B cell (primary cell): Measurements from ENCODE around the gene SNRPE. TPM values are rescaled to one million over a fixed set of nuclear protein-coding genes. Genes with fewer than 3 reads are reported as not detected.

Source experiments
- ATAC-seq: fragments of 200-7000 bp; cut with Tn5 transposase; one replicate; pipeline ENCODE4 v1.10.0; 2021; ENCODE audit warnings: low read depth, mild to moderate bottlenecking, moderate number of reproducible peaks, moderate library complexity
- CTCF ChIA-PET: fragments of 350-600 bp; sonication (Branson Sonifier 250); formaldehyde crosslinking; loops from one replicate; lab custom pipeline; 2021; ENCODE audit warnings: antibody characterized with exemption, inconsistent platforms; lab: Charles Lee
- POLR2A ChIA-PET: fragments of 350-600 bp; sonication (Branson Sonifier 250); formaldehyde crosslinking; loops from one replicate; lab custom pipeline; 2021; ENCODE audit warnings: antibody characterized with exemption; lab: Charles Lee
- DNase-seq: peaks from one replicate; pipeline ENCODE4 v3.0.0; 2013
- H2AFZ ChIP-seq: 2 replicates; pipeline ENCODE4 v1.6.1; 2012; ENCODE audit warnings: mild to moderate bottlenecking, low read depth, low read length; ENCODE audit not compliant: insufficient read depth, poor library complexity, severe bottlenecking
- H3K27ac ChIP-seq, 2 donors: 1 replicate in 1 of 2; 2 replicates in 1 of 2; pipeline ENCODE4 v1.5.1; 2012 to 2013; ENCODE audit warnings: low read length in 2 of 2, mild to moderate bottlenecking in 2 of 2, moderate library complexity in 1 of 2
- H3K27me3 ChIP-seq, 4 experiments: fragments of 200-600 bp in 1 of 4; sonication (generic) in 1 of 4; replicated peaks in 1 of 4; 1 replicate in 2 of 4; 2 replicates in 2 of 4; pipeline versions ENCODE4 v1.6.1 to v1.7.0; 2013 to 2016; ENCODE audit warnings: low read length in 3 of 4, mild to moderate bottlenecking in 2 of 4, mixed read lengths in 1 of 4, moderate library complexity in 1 of 4; ENCODE audit not compliant: insufficient read depth in 4 of 4, control insufficient read depth in 3 of 4; ENCODE audit errors: control extremely low read depth in 1 of 4
- H3K36me3 ChIP-seq, 2 experiments: replicated peaks in 1 of 2; 1 replicate in 1 of 2; 2 replicates in 1 of 2; pipeline versions ENCODE4 v1.6.1 to v1.7.1; 2013; ENCODE audit warnings: low read length in 1 of 2; ENCODE audit not compliant: insufficient read depth in 2 of 2, control insufficient read depth in 1 of 2; ENCODE audit errors: control extremely low read depth in 1 of 2, extremely low read depth in 1 of 2
- H3K4me1 ChIP-seq, 2 donors: fragments of 200-600 bp in 1 of 2; sonication (generic) in 1 of 2; 1 replicate in 1 of 2; 2 replicates in 1 of 2; pipeline versions ENCODE4 v1.5.1 to v1.6.1; 2013 to 2017; ENCODE audit warnings: low read length in 2 of 2; ENCODE audit not compliant: control insufficient read depth in 2 of 2, insufficient read depth in 2 of 2
- H3K4me2 ChIP-seq: replicated peaks from 2 replicates; pipeline ENCODE3; 2012; ENCODE audit warnings: mild to moderate bottlenecking, low read depth, low read length; ENCODE audit not compliant: poor library complexity, severe bottlenecking
- H3K4me3 ChIP-seq, 5 experiments: fragments of 200-600 bp in 1 of 5; sonication (generic) in 1 of 5; 1 replicate in 3 of 5; 2 replicates in 2 of 5; pipeline versions ENCODE4 v1.5.1 to v1.7.0; 2011 to 2016; ENCODE audit warnings: low read length in 4 of 5, mild to moderate bottlenecking in 4 of 5, low read depth in 2 of 5, control low read depth in 1 of 5, moderate library complexity in 1 of 5; ENCODE audit not compliant: insufficient read depth in 1 of 5; ENCODE audit errors: control extremely low read depth in 1 of 5, extremely low read depth in 1 of 5
- H3K79me2 ChIP-seq: fragments of 200-600 bp; sonication (generic); one replicate; pipeline ENCODE4 v1.6.0; 2016; ENCODE audit warnings: low read length; ENCODE audit not compliant: control insufficient read depth, insufficient read depth
- H3K9ac ChIP-seq: fragments of 200-600 bp; sonication (generic); 2 replicates; pipeline ENCODE4 v1.6.1; 2017; ENCODE audit warnings: mild to moderate bottlenecking, low read length, moderate library complexity
- H3K9me3 ChIP-seq, 3 donors: one replicate each; pipeline versions ENCODE4 v1.6.1 to v1.7.1; 2013; ENCODE audit warnings: low read length in 2 of 3; ENCODE audit not compliant: control insufficient read depth in 2 of 3, insufficient read depth in 1 of 3; ENCODE audit errors: control extremely low read depth in 1 of 3
- H4K20me1 ChIP-seq: 2 replicates; pipeline ENCODE4 v1.6.0; 2012; ENCODE audit warnings: mild to moderate bottlenecking, low read length; ENCODE audit not compliant: insufficient read depth, control insufficient read depth, poor library complexity, severe bottlenecking
- H3K27ac Mint-ChIP-seq: one replicate; pipeline ENCODE4 v1.8.0; 2021; ENCODE audit warnings: mixed read lengths
- H3K27me3 Mint-ChIP-seq: one replicate; pipeline ENCODE4 v1.8.0; 2021; ENCODE audit warnings: mixed read lengths
- H3K4me1 Mint-ChIP-seq: one replicate; pipeline ENCODE4 v1.8.0; 2021; ENCODE audit warnings: mixed read lengths
- H3K4me3 Mint-ChIP-seq: one replicate; pipeline ENCODE4 v1.8.0; 2021; ENCODE audit warnings: mixed read lengths
- H3K9me3 Mint-ChIP-seq: one replicate; pipeline ENCODE4 v1.8.0; 2022; ENCODE audit warnings: mixed read lengths; ENCODE audit not compliant: insufficient read depth
- CTCF ChIP-seq: fragments of 200-600 bp; IDR thresholded peaks from one replicate; pipeline ENCODE4 v1.8.0; 2022; ENCODE audit warnings: antibody characterized with exemption, mild to moderate bottlenecking
- EZH2 ChIP-seq: IDR thresholded peaks from 2 replicates; pipeline ENCODE4 v1.6.1; 2012; ENCODE audit warnings: borderline replicate concordance, low read depth, mild to moderate bottlenecking, moderate library complexity, low read length; ENCODE audit not compliant: insufficient read depth, poor library complexity, severe bottlenecking
- WGBS: methylation state at CpG from one replicate; pipeline ENCODE4 v1.1.5; 2013; ENCODE audit warnings: missing lambda C conversion rate; ENCODE audit not compliant: insufficient coverage; 5-methylcytosine and 5-hydroxymethylcytosine counted together
- intact Hi-C: fragments of 100-400 bp; cut with micrococcal nuclease; formaldehyde crosslinking; loops from one replicate; pipeline ENCODE4 v1.10.0; 2022
- polyA plus RNA-seq: library from polyadenylated mRNA; depleted of rRNA; stranded (reverse); fragments of >200 nt; gene quantifications from 2 replicates; pipeline ENCODE4 v1.2.3, GENCODE V29; 2012
- total RNA-seq, 2 donors: library from RNA; stranded (reverse); fragments of 120-200 nt in 1 of 2; gene quantifications; 1 replicate in 1 of 2; 2 replicates in 1 of 2; pipeline versions ENCODE4 v1.2.3 to v1.2.4, GENCODE V29; 2013 to 2022

Gene SNRPE
- total and polyA plus RNA-seq, 2 donors (not counting 1 experiment from before 2014, with no cell fraction given) = 76.9 to 80.8 TPM

- DNase-seq = no peak
- ChIA-PET CTCF (interaction anchor here (0.6 to 1.2 kb wide), 4 partner anchors 8 to 27 kb away, joined by 3 to 4 read pairs (median 3); partner anchors contain the start of gene SNRPE), POLR2A (no interaction called here)
- no peaks in the 10 kb centered on the region for H3K4me1 ChIP-seq
- H3K4me3 ChIP-seq = no peak overlapping the region
- no peaks in the 10 kb centered on the region for H3K4me1 Mint-ChIP-seq
- no peaks in the 10 kb centered on the region for H3K79me2 ChIP-seq
- H3K27me3 ChIP-seq = no peaks in the 10 kb centered on the region
- H3K27ac ChIP-seq = no peak overlapping the region
- H3K4me3 Mint-ChIP-seq = no peak overlapping the region
- intact Hi-C loops = no loop called here
- TF ChIP-seq EZH2 (no peak), CTCF (no peak)
- H3K27me3 Mint-ChIP-seq = no peaks in the 10 kb centered on the region
- H2AFZ ChIP-seq = no peak overlapping the region
- H4K20me1 ChIP-seq = no peaks in the 10 kb centered on the region
- no peak for ATAC-seq
- H3K9ac ChIP-seq = no peak overlapping the region
- WGBS = 94% methylated on average over 8 of the region's 8 CpGs
- H3K36me3 ChIP-seq = peaks cover 6 to 34% of the 10 kb centered on the region in 2 experiments
- H3K27ac Mint-ChIP-seq = no peak overlapping the region
- no peaks in the 10 kb centered on the region for H3K9me3 ChIP-seq
- H3K9me3 Mint-ChIP-seq = no peaks in the 10 kb centered on the region
- no peak overlapping the region for H3K4me2 ChIP-seq
Measured at GRCh38 chr1:203873094-203873493, 11.7 kb downstream of the SNRPE start.

GRCh38 chr1:203878422-203878821 is 17.0 kb downstream of the SNRPE start:
- Mint-ChIP-seq H3K9me3 (no peaks in the 10 kb centered on the region), H3K27me3 (no peaks in the 10 kb centered on the region), H3K27ac (no peak overlapping the region), H3K4me3 (no peak overlapping the region), H3K4me1 (no peaks in the 10 kb centered on the region)
- Histone ChIP-seq H3K36me3 (peaks cover 2 to 3% of the 10 kb centered on the region in 2 experiments), H3K4me1 (no peaks in the 10 kb centered on the region), H3K9me3 (no peaks in the 10 kb centered on the region), H4K20me1 (no peaks in the 10 kb centered on the region), H2AFZ (no peak overlapping the region), H3K4me3 (no peak overlapping the region), H3K79me2 (no peaks in the 10 kb centered on the region), H3K4me2 (no peak overlapping the region), H3K9ac (no peak overlapping the region), H3K27ac (no peak overlapping the region), H3K27me3 (no peaks in the 10 kb centered on the region)
- ATAC-seq = no peak
- ChIA-PET POLR2A (no interaction called here), CTCF (no interaction called here)
- no peak for DNase-seq
- intact Hi-C loops = no loop called here
- WGBS = 88% methylated on average over 1 of the region's 3 CpGs
- TF ChIP-seq EZH2 (no peak), CTCF (no peak)
